Transverse colon (tissue), 4 donors: Measurements from ENCODE around the gene COG4. TPM values are rescaled to one million over a fixed set of nuclear protein-coding genes. Genes with fewer than 3 reads are reported as not detected.

Experiments used
- DNase-seq: peaks from one replicate; pipeline ENCODE4 v3.0.0-alpha.2; 2019
- H3K27ac ChIP-seq, 4 donors: fragments of 200-600 bp; sonication (generic); 2 replicates each; pipeline ENCODE4 v1.5.1; 2016 to 2018; ENCODE audit warnings: inconsistent platforms in 4 of 4
- H3K27me3 ChIP-seq: fragments of 200-600 bp; sonication (generic); 2 replicates; pipeline ENCODE4 v1.5.1; 2017; ENCODE audit warnings: inconsistent platforms
- H3K36me3 ChIP-seq, 4 donors: fragments of 200-600 bp; sonication (generic); 2 replicates each; pipeline ENCODE4 v1.5.1; 2017 to 2019; ENCODE audit warnings: inconsistent platforms in 4 of 4
- H3K4me1 ChIP-seq, 4 donors: fragments of 200-600 bp; sonication (generic); 2 replicates each; pipeline ENCODE4 v1.5.1; 2017 to 2020; ENCODE audit warnings: inconsistent platforms in 4 of 4
- H3K4me3 ChIP-seq, 4 donors: fragments of 200-600 bp; sonication (generic); 1 replicate in 1 of 4; 2 replicates in 3 of 4; pipeline versions ENCODE4 v1.5.1 to v1.6.1; 2017 to 2019; ENCODE audit warnings: inconsistent platforms in 4 of 4
- H3K9me3 ChIP-seq, 2 donors: fragments of 200-600 bp; sonication (generic); 2 replicates each; pipeline ENCODE4 v1.5.1; 2017 to 2019; ENCODE audit warnings: inconsistent platforms in 2 of 2
- CTCF ChIP-seq, 5 experiments: fragments of 200-600 bp in 3 of 5; fragments of 450-650 bp in 2 of 5; sonication (generic) in 3 of 5; IDR thresholded peaks; 1 replicate in 2 of 5; 2 replicates in 3 of 5; pipeline ENCODE4 v1.5.1; 2016 to 2017; ENCODE audit warnings: antibody characterized with exemption in 5 of 5, inconsistent platforms in 3 of 5, mild to moderate bottlenecking in 2 of 5, moderate library complexity in 1 of 5
- EP300 ChIP-seq: sonication (generic); formaldehyde crosslinking; IDR thresholded peaks from one replicate; pipeline ENCODE4 v1.6.1; 2017; ENCODE audit warnings: antibody characterized with exemption, low read depth
- POLR2A ChIP-seq: fragments of 450-650 bp; IDR thresholded peaks from one replicate; pipeline ENCODE4 v1.6.1; 2016; ENCODE audit warnings: antibody characterized with exemption, mild to moderate bottlenecking, moderate library complexity
- POLR2AphosphoS5 ChIP-seq, 3 donors: sonication (generic); formaldehyde crosslinking; IDR thresholded peaks; one replicate each; pipeline ENCODE4 v1.6.1; 2016; ENCODE audit warnings: antibody characterized with exemption in 3 of 3
- WGBS, 2 donors: methylation state at CpG; one replicate each; pipeline ENCODE4 v1.1.5; 2018; ENCODE audit warnings: low coverage in 1 of 2; 5-methylcytosine and 5-hydroxymethylcytosine counted together
- in situ Hi-C, 4 donors: fragments of 200-750 bp; cut with MboI; loops; one replicate each; pipeline versions ENCODE4 v1.15.0 to v1.15.1; 2017; ENCODE audit warnings: low sequenced_read_pairs in 3 of 4, low pct_ligation_motif_present in 1 of 4, low pct_unique_long_range_greater_than_20kb in 1 of 4
- intact Hi-C: fragments of 100-400 bp; cut with DNase I; formaldehyde crosslinking; loops from one replicate; pipeline ENCODE4 v1.15.1; 2023; ENCODE audit warnings: low total_unique reads
- total RNA-seq, 4 donors: library from RNA; depleted of rRNA; stranded (reverse); fragments of >200 nt; gene quantifications; one replicate each; pipeline ENCODE4 v1.1.0, GENCODE V29; 2016

COG4 gene
- total RNA-seq, 4 donors from 2014 or later: 55.4 to 200 (median 64.0) TPM

GRCh38 chr16:70570967-70571570 is 47.7 kb upstream of the COG4 start:
- Histone ChIP-seq H3K9me3 (no peaks in the 10 kb centered on the region), H3K27me3 (no peaks in the 10 kb centered on the region), H3K4me3 (no peak overlapping the region), H3K27ac (no peak overlapping the region), H3K36me3 (peaks cover 0 to 71% (median 36%) of the 10 kb centered on the region in 4 donors), H3K4me1 (peaks cover 10 to 27% (median 11%) of the 10 kb centered on the region in 4 donors)
- in situ Hi-C loops: no loop called here
- DNase-seq: no peak
- WGBS, 2 donors: 92% methylated on average over 10 of the region's 10 CpGs; no CpG with 5 or more reads in 1 of the 2 donors
- intact Hi-C loops: no loop called here
- TF ChIP-seq POLR2A: no peak
- TF ChIP-seq EP300: no peak
- no peak for TF ChIP-seq POLR2AphosphoS5 (IDR thresholded peaks at IDR 0.05)
- TF ChIP-seq CTCF (IDR thresholded peaks at IDR 0.05): no peak

GRCh38 chr16:70569752-70570151 is 46.4 kb upstream of the COG4 start:
- peaks cover 8 to 22% (median 9%) of the 10 kb centered on the region in 4 donors for H3K4me1 ChIP-seq
- WGBS, 2 donors: 89% methylated on average over 6 of the region's 6 CpGs; no CpG with 5 or more reads in 1 of the 2 donors
- DNase-seq: no peak
- TF ChIP-seq CTCF (IDR thresholded peaks at IDR 0.05) (no peak), EP300 (no peak), POLR2AphosphoS5 (IDR thresholded peaks at IDR 0.05) (no peak), POLR2A (no peak)
- H3K27me3 ChIP-seq: no peaks in the 10 kb centered on the region
- intact Hi-C loops: loop anchor here (10.0 kb wide), 1 partner anchor 85 kb away; no protein-coding TSS in a partner anchor
- no peak overlapping the region for H3K27ac ChIP-seq
- H3K4me3 ChIP-seq: no peak overlapping the region
- H3K36me3 ChIP-seq: peaks cover 0 to 83% (median 44%) of the 10 kb centered on the region in 4 donors
- in situ Hi-C loops: no loop called here
- no peaks in the 10 kb centered on the region for H3K9me3 ChIP-seq

- TF ChIP-seq POLR2AphosphoS5 (IDR thresholded peaks at IDR 0.05) (no peak), CTCF (IDR thresholded peaks at IDR 0.05) (no peak), POLR2A (no peak), EP300 (no peak)
- in situ Hi-C loops: no loop called here
- no peak for DNase-seq
These were observed 45.4 kb upstream of the COG4 start for GRCh38 chr16:70568601-70569237.

GRCh38 chr16:70565053-70565452 is 41.7 kb upstream of the COG4 start:
- no peak for DNase-seq
- WGBS, 2 donors: 86% methylated on average over 4 of the region's 4 CpGs; no CpG with 5 or more reads in 1 of the 2 donors
- H3K4me3 ChIP-seq: no peak overlapping the region
- no peaks in the 10 kb centered on the region for H3K9me3 ChIP-seq
- no peaks in the 10 kb centered on the region for H3K27me3 ChIP-seq
- no peaks in the 10 kb centered on the region for H3K4me1 ChIP-seq
- no peak overlapping the region for H3K27ac ChIP-seq
- in situ Hi-C loops (no loop called here), intact Hi-C loops (loop anchor here (10.0 kb wide), 1 partner anchor 90 kb away; no protein-coding TSS in a partner anchor)
- peaks cover 0 to 99% (median 53%) of the 10 kb centered on the region in 4 donors for H3K36me3 ChIP-seq
- TF ChIP-seq POLR2AphosphoS5 (IDR thresholded peaks at IDR 0.05) (no peak), CTCF (IDR thresholded peaks at IDR 0.05) (no peak), POLR2A (no peak), EP300 (no peak)

More at GRCh38 chr16:70568601-70569237, 45.4 kb upstream of the COG4 start:
- Histone ChIP-seq H3K27ac (no peak overlapping the region), H3K9me3 (no peaks in the 10 kb centered on the region), H3K4me1 (peaks cover 3 to 12% (median 5%) of the 10 kb centered on the region in 4 donors), H3K27me3 (no peaks in the 10 kb centered on the region), H3K4me3 (no peak overlapping the region), H3K36me3 (peaks cover 0 to 93% (median 49%) of the 10 kb centered on the region in 4 donors)
- 77 to 100% methylated on average over 1 to 5 of the region's 5 CpGs for WGBS, 2 donors
- intact Hi-C loops: loop anchor here (10.0 kb wide), 1 partner anchor 86 kb away; no protein-coding TSS in a partner anchor
